ENCODE measurements around the gene MEGF6.

MEGF6 gene

GRCh38 chr1:3463891-3464648 is 147.2 kb downstream of the MEGF6 start:
- ATAC-seq, result no peak
- TF ChIP-seq BACH2 (CRISPR knock-in tag; IDR thresholded peaks at IDR 0.05; ENCODE audit: borderline replicate concordance), result no peak
- no peak for TF ChIP-seq RARB (CRISPR knock-in tag; IDR thresholded peaks at IDR 0.05)
- TF ChIP-seq ZFP3 (CRISPR knock-in tag; IDR thresholded peaks at IDR 0.05), result no peak

- no peak for TF ChIP-seq CSDC2 (CRISPR knock-in tag; IDR thresholded peaks at IDR 0.05)
- TF ChIP-seq ZC3H10 (CRISPR knock-in tag; IDR thresholded peaks at IDR 0.05), result no peak
- TF ChIP-seq ZFP30 (CRISPR knock-in tag; IDR thresholded peaks at IDR 0.05), result no peak
- TF ChIP-seq BACH2 (CRISPR knock-in tag; IDR thresholded peaks at IDR 0.05; ENCODE audit: borderline replicate concordance), result no peak
- TF ChIP-seq POU6F1 (CRISPR knock-in tag; IDR thresholded peaks at IDR 0.05; ENCODE audit: borderline replicate concordance, low read depth), result no peak
- TF ChIP-seq PATZ1 (CRISPR knock-in tag; IDR thresholded peaks at IDR 0.05; ENCODE audit: borderline replicate concordance), result no peak
- ATAC-seq, result no peak
Measured at GRCh38 chr1:3463408-3463863, 147.9 kb downstream of the MEGF6 start.

GRCh38 chr1:3463013-3463385 is 148.3 kb downstream of the MEGF6 start:
- ATAC-seq, result no peak

More at GRCh38 chr1:3463013-3463385, 148.3 kb downstream of the MEGF6 start:
- no peak for TF ChIP-seq ZFP3 (CRISPR knock-in tag; IDR thresholded peaks at IDR 0.05)
- TF ChIP-seq OSR1 (CRISPR knock-in tag; IDR thresholded peaks at IDR 0.05), result no peak
- no peak for TF ChIP-seq ZC3H10 (CRISPR knock-in tag; IDR thresholded peaks at IDR 0.05)
- TF ChIP-seq ZNF8 (CRISPR knock-in tag; IDR thresholded peaks at IDR 0.05), result no peak
- no peak for TF ChIP-seq TSHZ2 (CRISPR knock-in tag; IDR thresholded peaks at IDR 0.05)
- TF ChIP-seq ZFP30 (CRISPR knock-in tag; IDR thresholded peaks at IDR 0.05), result no peak
- TF ChIP-seq BACH2 (CRISPR knock-in tag; IDR thresholded peaks at IDR 0.05; ENCODE audit: borderline replicate concordance), result no peak
- TF ChIP-seq ARNTL (CRISPR knock-in tag; IDR thresholded peaks at IDR 0.05; ENCODE audit: borderline replicate concordance, low read depth), result no peak
- TF ChIP-seq POU6F1 (CRISPR knock-in tag; IDR thresholded peaks at IDR 0.05; ENCODE audit: borderline replicate concordance, low read depth), result no peak
- no peak for TF ChIP-seq SNAI2 (CRISPR knock-in tag; IDR thresholded peaks at IDR 0.05)
- no peak for TF ChIP-seq ZNF565 (CRISPR knock-in tag; conservative IDR thresholded peaks at IDR 0.05; ENCODE audit: low read depth)
- TF ChIP-seq TOX (CRISPR knock-in tag; IDR thresholded peaks at IDR 0.05; ENCODE audit: borderline replicate concordance), result no peak

Data from SK-N-SH treated with all-trans-retinoic acid at 6 μM for 48 hours (cell line).